ENCODE results near the gene PDHB.

PDHB gene

DNA sequence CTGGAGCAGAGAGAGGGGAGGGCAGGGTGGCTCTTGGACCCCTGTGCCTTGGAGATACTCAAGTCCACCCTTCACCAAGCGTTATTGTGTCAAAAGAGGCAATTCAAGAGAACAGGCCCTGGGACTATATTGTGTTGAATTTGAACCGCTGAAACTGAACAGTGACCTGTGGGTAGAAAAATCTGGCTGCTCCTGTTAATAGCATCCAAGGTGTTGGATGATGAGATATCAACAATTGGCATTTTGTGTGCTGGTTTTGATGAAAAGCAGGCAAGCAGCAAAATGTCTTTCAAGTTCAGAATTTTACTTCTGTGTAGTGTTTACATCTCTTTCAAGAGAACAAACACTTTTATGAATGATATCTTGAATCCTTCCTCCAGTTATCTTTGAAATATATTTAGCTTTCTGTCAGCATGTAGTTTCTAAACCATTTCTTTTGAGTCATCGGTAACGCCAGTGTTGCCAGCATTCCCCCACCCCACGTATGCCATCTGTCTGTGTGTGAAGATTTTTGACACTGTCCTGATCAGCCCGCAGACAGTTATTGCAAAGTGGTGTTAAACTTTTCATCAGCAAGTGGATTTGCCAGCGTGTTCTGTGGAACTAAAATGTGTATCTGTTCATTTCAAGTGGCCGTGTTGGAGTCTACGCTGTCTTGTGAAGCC, 34.8 kb downstream of the PDHB start:
- no peak for DNase-seq (ENCODE audit: low read depth in 1 of 2, low spot score in 1 of 2)
- TF ChIP-seq POLR2AphosphoS5 (IDR thresholded peaks at IDR 0.05; ENCODE audit: low read depth), result no peak
- TF ChIP-seq, protein P1, sequence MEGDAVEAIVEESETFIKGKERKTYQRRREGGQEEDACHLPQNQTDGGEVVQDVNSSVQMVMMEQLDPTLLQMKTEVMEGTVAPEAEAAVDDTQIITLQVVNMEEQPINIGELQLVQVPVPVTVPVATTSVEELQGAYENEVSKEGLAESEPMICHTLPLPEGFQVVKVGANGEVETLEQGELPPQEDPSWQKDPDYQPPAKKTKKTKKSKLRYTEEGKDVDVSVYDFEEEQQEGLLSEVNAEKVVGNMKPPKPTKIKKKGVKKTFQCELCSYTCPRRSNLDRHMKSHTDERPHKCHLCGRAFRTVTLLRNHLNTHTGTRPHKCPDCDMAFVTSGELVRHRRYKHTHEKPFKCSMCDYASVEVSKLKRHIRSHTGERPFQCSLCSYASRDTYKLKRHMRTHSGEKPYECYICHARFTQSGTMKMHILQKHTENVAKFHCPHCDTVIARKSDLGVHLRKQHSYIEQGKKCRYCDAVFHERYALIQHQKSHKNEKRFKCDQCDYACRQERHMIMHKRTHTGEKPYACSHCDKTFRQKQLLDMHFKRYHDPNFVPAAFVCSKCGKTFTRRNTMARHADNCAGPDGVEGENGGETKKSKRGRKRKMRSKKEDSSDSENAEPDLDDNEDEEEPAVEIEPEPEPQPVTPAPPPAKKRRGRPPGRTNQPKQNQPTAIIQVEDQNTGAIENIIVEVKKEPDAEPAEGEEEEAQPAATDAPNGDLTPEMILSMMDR (IDR thresholded peaks at IDR 0.05; ENCODE audit: insufficient read depth, low read length), result no peak
- no peak for TF ChIP-seq GABPA (IDR thresholded peaks at IDR 0.05; ENCODE audit: low read depth)
- TF ChIP-seq, protein P2, sequence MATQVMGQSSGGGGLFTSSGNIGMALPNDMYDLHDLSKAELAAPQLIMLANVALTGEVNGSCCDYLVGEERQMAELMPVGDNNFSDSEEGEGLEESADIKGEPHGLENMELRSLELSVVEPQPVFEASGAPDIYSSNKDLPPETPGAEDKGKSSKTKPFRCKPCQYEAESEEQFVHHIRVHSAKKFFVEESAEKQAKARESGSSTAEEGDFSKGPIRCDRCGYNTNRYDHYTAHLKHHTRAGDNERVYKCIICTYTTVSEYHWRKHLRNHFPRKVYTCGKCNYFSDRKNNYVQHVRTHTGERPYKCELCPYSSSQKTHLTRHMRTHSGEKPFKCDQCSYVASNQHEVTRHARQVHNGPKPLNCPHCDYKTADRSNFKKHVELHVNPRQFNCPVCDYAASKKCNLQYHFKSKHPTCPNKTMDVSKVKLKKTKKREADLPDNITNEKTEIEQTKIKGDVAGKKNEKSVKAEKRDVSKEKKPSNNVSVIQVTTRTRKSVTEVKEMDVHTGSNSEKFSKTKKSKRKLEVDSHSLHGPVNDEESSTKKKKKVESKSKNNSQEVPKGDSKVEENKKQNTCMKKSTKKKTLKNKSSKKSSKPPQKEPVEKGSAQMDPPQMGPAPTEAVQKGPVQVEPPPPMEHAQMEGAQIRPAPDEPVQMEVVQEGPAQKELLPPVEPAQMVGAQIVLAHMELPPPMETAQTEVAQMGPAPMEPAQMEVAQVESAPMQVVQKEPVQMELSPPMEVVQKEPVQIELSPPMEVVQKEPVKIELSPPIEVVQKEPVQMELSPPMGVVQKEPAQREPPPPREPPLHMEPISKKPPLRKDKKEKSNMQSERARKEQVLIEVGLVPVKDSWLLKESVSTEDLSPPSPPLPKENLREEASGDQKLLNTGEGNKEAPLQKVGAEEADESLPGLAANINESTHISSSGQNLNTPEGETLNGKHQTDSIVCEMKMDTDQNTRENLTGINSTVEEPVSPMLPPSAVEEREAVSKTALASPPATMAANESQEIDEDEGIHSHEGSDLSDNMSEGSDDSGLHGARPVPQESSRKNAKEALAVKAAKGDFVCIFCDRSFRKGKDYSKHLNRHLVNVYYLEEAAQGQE (IDR thresholded peaks at IDR 0.05; ENCODE audit: insufficient replicate concordance, low read depth), result no peak
- no peak overlapping the region for H3K27ac ChIP-seq (replicated peaks)
- H3K4me3 ChIP-seq (replicated peaks; ENCODE audit: insufficient read depth, low read length), result no peak overlapping the region
- no peaks in the 10 kb centered on the region for H3K27me3 ChIP-seq (ENCODE audit: insufficient read depth, poor library complexity, severe bottlenecking)

DNA sequence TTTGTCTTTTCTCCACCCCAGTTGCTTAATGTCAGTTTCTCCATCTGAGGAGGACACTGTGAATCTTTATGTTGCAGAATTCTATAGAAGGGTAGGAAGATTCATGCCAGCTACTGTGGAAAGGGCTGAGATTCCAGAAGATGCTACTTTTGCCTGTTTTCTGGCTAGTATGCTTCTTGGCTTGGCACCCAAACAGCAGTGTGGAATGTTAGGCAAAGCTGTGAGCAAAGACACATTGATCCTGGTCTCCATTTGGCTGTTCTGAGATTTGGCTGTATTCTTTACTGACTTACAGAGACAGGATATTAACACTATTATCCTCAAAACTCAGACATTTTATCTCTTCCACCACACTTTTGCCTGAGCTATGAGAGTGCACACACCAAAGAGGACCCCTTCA, 39.3 kb downstream of the PDHB start:
- no peak for DNase-seq (ENCODE audit: low read depth in 1 of 2, low spot score in 1 of 2)
- Histone ChIP-seq H3K27me3 (ENCODE audit: insufficient read depth, poor library complexity, severe bottlenecking) (no peaks in the 10 kb centered on the region), H3K27ac (replicated peaks) (no peak overlapping the region), H3K4me3 (replicated peaks; ENCODE audit: insufficient read depth, low read length) (no peak overlapping the region)
- no peak for TF ChIP-seq GABPA (IDR thresholded peaks at IDR 0.05; ENCODE audit: low read depth)
- TF ChIP-seq, protein P2 (IDR thresholded peaks at IDR 0.05; ENCODE audit: insufficient replicate concordance, low read depth), result no peak
- no peak for TF ChIP-seq POLR2AphosphoS5 (IDR thresholded peaks at IDR 0.05; ENCODE audit: low read depth)
- TF ChIP-seq, protein P1 (IDR thresholded peaks at IDR 0.05; ENCODE audit: insufficient read depth, low read length), result no peak
- no peak for TF ChIP-seq SPI1 (IDR thresholded peaks at IDR 0.05; ENCODE audit: borderline replicate concordance, low read depth)

DNA sequence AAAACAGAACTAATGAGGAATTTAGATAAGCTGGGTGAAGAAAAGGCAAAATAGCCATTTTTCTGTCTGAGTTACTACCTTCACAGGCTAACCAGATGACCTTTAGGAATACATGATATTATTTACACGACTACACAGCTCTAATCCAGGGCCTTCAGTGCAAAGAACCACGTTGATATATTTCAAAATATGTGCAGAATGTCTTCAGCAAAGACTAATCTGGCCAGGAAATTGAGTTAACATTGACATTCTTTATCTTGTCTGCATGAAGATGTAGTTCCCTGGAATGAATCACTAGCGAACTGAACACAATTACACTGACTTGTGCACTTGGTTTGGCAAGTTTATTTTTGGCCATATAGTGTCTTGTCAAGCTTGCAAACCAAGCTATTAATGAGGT, 41.5 kb downstream of the PDHB start:
- TF ChIP-seq, protein P1 (IDR thresholded peaks at IDR 0.05; ENCODE audit: insufficient read depth, low read length), result no peak
- TF ChIP-seq SPI1 (IDR thresholded peaks at IDR 0.05; ENCODE audit: borderline replicate concordance, low read depth), result no peak
- TF ChIP-seq, protein P2 (IDR thresholded peaks at IDR 0.05; ENCODE audit: insufficient replicate concordance, low read depth), result no peak
- TF ChIP-seq POLR2AphosphoS5 (IDR thresholded peaks at IDR 0.05; ENCODE audit: low read depth), result no peak
- TF ChIP-seq GABPA (IDR thresholded peaks at IDR 0.05; ENCODE audit: low read depth), result no peak
- Histone ChIP-seq H3K27me3 (ENCODE audit: insufficient read depth, poor library complexity, severe bottlenecking) (no peaks in the 10 kb centered on the region), H3K27ac (replicated peaks) (no peak overlapping the region), H3K4me3 (replicated peaks; ENCODE audit: insufficient read depth, low read length) (no peak overlapping the region)
- no peak for DNase-seq (ENCODE audit: low read depth in 1 of 2, low spot score in 1 of 2)
